Fibroblast of lung (primary cell): ENCODE results near the gene FRK. TPM values are rescaled to one million over a fixed set of nuclear protein-coding genes. Genes with fewer than 3 reads are reported as not detected.
A peak's percentile ranks its signal among the peaks of the same experiment; 100 is the strongest.

Source experiments
- DNase-seq, 2 donors: peaks; one replicate each; pipeline versions ENCODE4 v3.0.0 to v3.0.0-alpha.2; 2010; ENCODE audit warnings: low read depth in 2 of 2
- H2AFZ ChIP-seq: 2 replicates; pipeline ENCODE4 v1.5.1; 2012; ENCODE audit warnings: low read length, control low read depth, inconsistent platforms
- H3K27ac ChIP-seq: 2 replicates; pipeline ENCODE4 v1.5.1; 2011; ENCODE audit warnings: low read length, control low read depth; ENCODE audit not compliant: insufficient read depth
- H3K27me3 ChIP-seq: 2 replicates; pipeline ENCODE4 v1.5.1; 2011; ENCODE audit warnings: mild to moderate bottlenecking, low read length; ENCODE audit not compliant: control insufficient read depth, insufficient read depth
- H3K36me3 ChIP-seq: 2 replicates; pipeline ENCODE4 v1.5.1; 2011; ENCODE audit warnings: low read length; ENCODE audit not compliant: control insufficient read depth, insufficient read depth
- H3K4me1 ChIP-seq: 2 replicates; pipeline ENCODE4 v1.5.1; 2011; ENCODE audit warnings: low read length; ENCODE audit not compliant: control insufficient read depth, insufficient read depth; ENCODE audit errors: extremely low read depth
- H3K4me2 ChIP-seq: 2 replicates; pipeline ENCODE4 v1.5.1; 2011; ENCODE audit warnings: low read length, control low read depth; ENCODE audit not compliant: insufficient read depth; ENCODE audit errors: extremely low read depth
- H3K4me3 ChIP-seq, 4 experiments: fragments of 200-600 bp in 1 of 4; sonication (generic) in 1 of 4; replicated peaks in 1 of 4; 2 replicates each; pipeline ENCODE4 v1.5.1; 2011 to 2016; ENCODE audit warnings: low read length in 4 of 4, low read depth in 3 of 4, mild to moderate bottlenecking in 3 of 4, control low read depth in 2 of 4, inconsistent platforms in 1 of 4, mixed read lengths in 1 of 4; ENCODE audit not compliant: insufficient read depth in 1 of 4; ENCODE audit errors: control extremely low read depth in 1 of 4
- H3K79me2 ChIP-seq: 2 replicates; pipeline ENCODE4 v1.5.1; 2012; ENCODE audit warnings: mild to moderate bottlenecking, low read length, inconsistent platforms; ENCODE audit not compliant: control insufficient read depth, insufficient read depth
- H3K9ac ChIP-seq: 2 replicates; pipeline ENCODE4 v1.5.1; 2011; ENCODE audit warnings: mild to moderate bottlenecking, low read length, control low read depth; ENCODE audit not compliant: insufficient read depth
- H3K9me3 ChIP-seq: 2 replicates; pipeline ENCODE4 v1.5.1; 2012; ENCODE audit warnings: low read depth, low read length; ENCODE audit not compliant: control insufficient read depth, insufficient read depth
- H4K20me1 ChIP-seq: 2 replicates; pipeline ENCODE4 v1.5.1; 2011; ENCODE audit warnings: low read length; ENCODE audit not compliant: control insufficient read depth, insufficient read depth; ENCODE audit errors: extremely low read depth
- EZH2 ChIP-seq: IDR thresholded peaks from 2 replicates; pipeline ENCODE4 v1.5.1; 2012; ENCODE audit warnings: low read length, control low read depth, mild to moderate bottlenecking; ENCODE audit errors: missing control alignments
- polyA plus RNA-seq, 2 donors: library from polyadenylated mRNA; depleted of rRNA in 1 of 2; stranded (reverse) in 1 of 2; unstranded in 1 of 2; fragments of >200 nt; gene quantifications; 2 replicates each; pipeline ENCODE4 v1.2.1, GENCODE V29; 2011 to 2012; ENCODE audit warnings: missing spikeins in 1 of 2
- total RNA-seq: library from RNA; depleted of rRNA; stranded (reverse); fragments of >200 nt; gene quantifications from 2 replicates; pipeline ENCODE4 v1.2.1, GENCODE V29; 2014
- TF ChIP-seq, protein P1 (sequence below), 2 donors: IDR thresholded peaks in 1 of 2; conservative IDR thresholded peaks in 1 of 2; 1 replicate in 1 of 2; 2 replicates in 1 of 2; pipeline ENCODE4 v1.5.1; 2011 to 2012; ENCODE audit warnings: low read length in 2 of 2, control low read depth in 1 of 2, inconsistent platforms in 1 of 2, low read depth in 1 of 2, mild to moderate bottlenecking in 1 of 2

Gene FRK
- total and polyA plus RNA-seq, 2 donors (not counting 1 experiment from before 2014, with no cell fraction given): 0.18 to 0.33 TPM

DNA sequence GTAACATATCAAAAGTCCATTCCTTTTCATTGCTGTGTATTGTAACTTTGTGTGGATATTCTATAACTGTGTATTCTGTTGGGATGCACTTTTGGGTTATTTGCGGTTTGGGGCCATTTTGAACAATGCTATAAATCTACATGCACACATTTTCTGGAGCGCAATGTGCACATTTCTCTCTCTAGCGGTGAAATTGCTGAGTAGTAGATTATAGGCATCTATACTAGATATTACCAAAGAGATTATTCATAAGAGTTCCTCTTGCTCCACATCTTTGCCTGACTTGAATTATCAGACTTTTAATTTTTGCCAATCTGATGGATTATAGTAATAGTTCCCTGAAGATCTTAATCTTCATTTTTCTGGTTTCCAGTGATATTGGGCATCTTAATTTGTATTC, 18.3 kb upstream of the FRK start:
- Histone ChIP-seq H3K27me3 (no peaks in the 10 kb centered on the region), H3K4me1 (no peaks in the 10 kb centered on the region), H3K9ac (no peak overlapping the region), H3K4me2 (no peak overlapping the region), H3K79me2 (no peaks in the 10 kb centered on the region), H3K9me3 (no peaks in the 10 kb centered on the region), H2AFZ (no peak overlapping the region), H3K27ac (no peak overlapping the region), H3K4me3 (no peak overlapping the region), H3K36me3 (no peaks in the 10 kb centered on the region), H4K20me1 (no peaks in the 10 kb centered on the region)
- no peak for TF ChIP-seq EZH2
- TF ChIP-seq, protein P1, sequence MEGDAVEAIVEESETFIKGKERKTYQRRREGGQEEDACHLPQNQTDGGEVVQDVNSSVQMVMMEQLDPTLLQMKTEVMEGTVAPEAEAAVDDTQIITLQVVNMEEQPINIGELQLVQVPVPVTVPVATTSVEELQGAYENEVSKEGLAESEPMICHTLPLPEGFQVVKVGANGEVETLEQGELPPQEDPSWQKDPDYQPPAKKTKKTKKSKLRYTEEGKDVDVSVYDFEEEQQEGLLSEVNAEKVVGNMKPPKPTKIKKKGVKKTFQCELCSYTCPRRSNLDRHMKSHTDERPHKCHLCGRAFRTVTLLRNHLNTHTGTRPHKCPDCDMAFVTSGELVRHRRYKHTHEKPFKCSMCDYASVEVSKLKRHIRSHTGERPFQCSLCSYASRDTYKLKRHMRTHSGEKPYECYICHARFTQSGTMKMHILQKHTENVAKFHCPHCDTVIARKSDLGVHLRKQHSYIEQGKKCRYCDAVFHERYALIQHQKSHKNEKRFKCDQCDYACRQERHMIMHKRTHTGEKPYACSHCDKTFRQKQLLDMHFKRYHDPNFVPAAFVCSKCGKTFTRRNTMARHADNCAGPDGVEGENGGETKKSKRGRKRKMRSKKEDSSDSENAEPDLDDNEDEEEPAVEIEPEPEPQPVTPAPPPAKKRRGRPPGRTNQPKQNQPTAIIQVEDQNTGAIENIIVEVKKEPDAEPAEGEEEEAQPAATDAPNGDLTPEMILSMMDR (conservative IDR thresholded peaks at IDR 0.05 in 1 of 2, IDR thresholded peaks at IDR 0.05 in 1 of 2; ENCODE audit: low read depth in 1 of 2, low read length in 2 of 2): no peak
- DNase-seq: no peak

DNA sequence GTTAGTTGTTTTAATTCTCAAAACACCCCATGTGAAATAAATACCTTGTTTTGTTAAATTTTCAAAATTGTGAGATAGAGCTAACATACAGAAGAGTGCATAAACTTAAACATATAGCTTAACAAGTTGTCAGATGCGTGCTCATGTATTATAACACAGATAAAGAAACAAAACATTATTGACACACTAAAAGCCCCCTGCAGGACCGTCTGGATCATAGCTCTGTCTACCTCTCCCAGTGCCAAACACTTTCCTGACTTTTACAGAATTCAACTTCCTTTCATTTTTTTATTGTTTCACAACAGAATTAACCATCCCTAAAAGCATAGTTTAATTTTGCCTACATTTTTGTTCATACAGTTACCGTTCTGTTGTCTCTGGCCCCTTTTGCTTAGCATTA, 17.8 kb upstream of the FRK start:
- Histone ChIP-seq H3K9me3 (no peaks in the 10 kb centered on the region), H3K36me3 (no peaks in the 10 kb centered on the region), H3K9ac (no peak overlapping the region), H3K27me3 (no peaks in the 10 kb centered on the region), H4K20me1 (no peaks in the 10 kb centered on the region), H2AFZ (no peak overlapping the region), H3K4me3 (no peak overlapping the region), H3K27ac (no peak overlapping the region), H3K4me2 (no peak overlapping the region), H3K79me2 (no peaks in the 10 kb centered on the region), H3K4me1 (peaks cover 3% of the 10 kb centered on the region)
- no peak for DNase-seq
- no peak for TF ChIP-seq EZH2
- TF ChIP-seq, protein P1 (conservative IDR thresholded peaks at IDR 0.05 in 1 of 2, IDR thresholded peaks at IDR 0.05 in 1 of 2; ENCODE audit: low read depth in 1 of 2, low read length in 2 of 2): no peak

- H2AFZ ChIP-seq: peak overlapping the region; percentile 8
- H3K9me3 ChIP-seq: no peaks in the 10 kb centered on the region
- H3K9ac ChIP-seq: no peak overlapping the region
- H4K20me1 ChIP-seq: no peaks in the 10 kb centered on the region
- no peaks in the 10 kb centered on the region for H3K36me3 ChIP-seq
- H3K27me3 ChIP-seq: no peaks in the 10 kb centered on the region
- H3K79me2 ChIP-seq: no peaks in the 10 kb centered on the region
- peaks cover 3% of the 10 kb centered on the region for H3K4me1 ChIP-seq
- DNase-seq: no peak
- no peak overlapping the region for H3K4me3 ChIP-seq
- H3K4me2 ChIP-seq: no peak overlapping the region
- TF ChIP-seq, protein P1 (conservative IDR thresholded peaks at IDR 0.05 in 1 of 2, IDR thresholded peaks at IDR 0.05 in 1 of 2; ENCODE audit: low read depth in 1 of 2, low read length in 2 of 2): no peak
- TF ChIP-seq EZH2: no peak
- H3K27ac ChIP-seq: no peak overlapping the region
These were observed 14.2 kb upstream of the FRK start for GRCh38 chr6:116074732-116075390.
